GM23338 (cell line): Measurements from ENCODE around the gene MAP6D1. TPM values are rescaled to one million over a fixed set of nuclear protein-coding genes. Genes with fewer than 3 reads are reported as not detected.

ENCODE experiments used
- ATAC-seq: fragments of 200-7000 bp; cut with Tn5 transposase; 3 replicates; pipeline ENCODE4 v1.9.1; 2020
- DNase-seq: peaks from one replicate; pipeline ENCODE4 v3.0.0-alpha.2; 2015; ENCODE audit warnings: low spot score
- H2AFZ ChIP-seq: fragments of 200-600 bp; sonication (generic); 2 replicates; pipeline ENCODE4 v1.8.0; 2016; ENCODE audit warnings: antibody characterized with exemption, mild to moderate bottlenecking, moderate library complexity
- H3F3A ChIP-seq: fragments of 200-600 bp; sonication (generic); replicated peaks from 2 replicates; pipeline ENCODE4 v1.8.0; 2017; ENCODE audit warnings: antibody characterized with exemption, mixed run types, low read depth
- H3K27ac ChIP-seq: fragments of 200-600 bp; sonication (generic); 2 replicates; pipeline ENCODE4 v1.6.1; 2016; ENCODE audit warnings: low read depth
- H3K27me3 ChIP-seq: fragments of 200-600 bp; sonication (generic); 2 replicates; pipeline ENCODE4 v1.8.0; 2016; ENCODE audit warnings: mild to moderate bottlenecking, mixed run types, moderate library complexity; ENCODE audit not compliant: insufficient read depth
- H3K36me3 ChIP-seq: fragments of 200-600 bp; sonication (generic); 2 replicates; pipeline ENCODE4 v1.8.0; 2016; ENCODE audit warnings: mild to moderate bottlenecking; ENCODE audit not compliant: insufficient read depth
- H3K4me1 ChIP-seq: fragments of 200-600 bp; sonication (generic); 2 replicates; pipeline ENCODE4 v1.8.0; 2016; ENCODE audit warnings: mild to moderate bottlenecking, moderate library complexity; ENCODE audit not compliant: insufficient read depth
- H3K4me2 ChIP-seq: fragments of 200-600 bp; sonication (generic); 2 replicates; pipeline ENCODE4 v1.7.1; 2017; ENCODE audit warnings: mixed run types
- H3K4me3 ChIP-seq: fragments of 200-600 bp; sonication (generic); 2 replicates; pipeline ENCODE4 v1.6.1; 2016; ENCODE audit warnings: mixed run types
- H3K79me2 ChIP-seq: fragments of 200-600 bp; sonication (generic); replicated peaks from 2 replicates; pipeline ENCODE4 v1.8.0; 2017; ENCODE audit warnings: mild to moderate bottlenecking; ENCODE audit not compliant: insufficient read depth
- H3K9me2 ChIP-seq: fragments of 200-600 bp; sonication (generic); 2 replicates; pipeline ENCODE4 v1.8.0; 2017; ENCODE audit not compliant: insufficient read depth
- H4K20me1 ChIP-seq: fragments of 200-600 bp; sonication (generic); replicated peaks from 2 replicates; pipeline ENCODE4 v1.8.0; 2017; ENCODE audit warnings: mild to moderate bottlenecking; ENCODE audit not compliant: insufficient read depth
- H3K27ac Mint-ChIP-seq: 2 replicates; pipeline ENCODE4 v1.8.0; 2020; ENCODE audit warnings: inconsistent platforms, mild to moderate bottlenecking, moderate library complexity, mixed read lengths
- H3K27me3 Mint-ChIP-seq: 3 replicates; pipeline ENCODE4 v1.8.0; 2022; ENCODE audit warnings: low read depth, mild to moderate bottlenecking, moderate library complexity, mixed read lengths, inconsistent platforms; ENCODE audit not compliant: insufficient read depth, poor library complexity
- H3K36me3 Mint-ChIP-seq: 3 replicates; pipeline ENCODE4 v1.8.0; 2021; ENCODE audit warnings: low read depth, mild to moderate bottlenecking, inconsistent platforms, moderate library complexity, mixed read lengths
- H3K4me1 Mint-ChIP-seq: 3 replicates; pipeline ENCODE4 v1.8.0; 2020; ENCODE audit warnings: mild to moderate bottlenecking, inconsistent platforms, mixed read lengths
- H3K4me3 Mint-ChIP-seq: 3 replicates; pipeline ENCODE4 v1.8.0; 2021; ENCODE audit warnings: moderate library complexity, mild to moderate bottlenecking, inconsistent platforms, mixed read lengths
- H3K9me3 Mint-ChIP-seq: 3 replicates; pipeline ENCODE4 v1.8.0; 2020; ENCODE audit warnings: moderate library complexity, mild to moderate bottlenecking, inconsistent platforms, mixed read lengths
- CREB1 ChIP-seq: fragments of 250-450 bp; sonication (Bioruptor Pico); IDR thresholded peaks from 2 replicates; pipeline ENCODE4 v1.5.0; 2020; ENCODE audit warnings: low read depth, mild to moderate bottlenecking, moderate library complexity
- EZH2 ChIP-seq: fragments of 200-600 bp; sonication (generic); IDR thresholded peaks from one replicate; pipeline ENCODE4 v1.8.0; 2017; ENCODE audit warnings: antibody characterized with exemption, mild to moderate bottlenecking, low read depth; ENCODE audit not compliant: unreplicated experiment
- EZH2phosphoT487 ChIP-seq: fragments of 200-600 bp; sonication (generic); IDR thresholded peaks from one replicate; pipeline ENCODE4 v1.8.1; 2018; ENCODE audit warnings: antibody characterized with exemption; ENCODE audit not compliant: unreplicated experiment
- JUNB ChIP-seq: IDR thresholded peaks from one replicate; pipeline ENCODE4 v1.6.1; 2016; ENCODE audit warnings: antibody characterized with exemption; ENCODE audit not compliant: unreplicated experiment
- NANOG ChIP-seq: IDR thresholded peaks from 2 replicates; pipeline ENCODE4 v1.6.1; 2016; ENCODE audit warnings: antibody characterized with exemption, borderline replicate concordance
- POLR2AphosphoS5 ChIP-seq: IDR thresholded peaks from 2 replicates; pipeline ENCODE4 v1.6.1; 2016; ENCODE audit warnings: antibody characterized with exemption, low read depth
- STAT1 ChIP-seq: IDR thresholded peaks from one replicate; pipeline ENCODE4 v1.6.1; 2016; ENCODE audit warnings: antibody characterized with exemption; ENCODE audit not compliant: unreplicated experiment
- ZNF114 ChIP-seq: fragments of 250-450 bp; sonication (Bioruptor Pico); IDR thresholded peaks from 2 replicates; pipeline ENCODE4 v1.5.0; 2020; ENCODE audit warnings: mild to moderate bottlenecking, moderate library complexity
- ZNF331 ChIP-seq: fragments of 250-450 bp; sonication (Bioruptor Pico); IDR thresholded peaks from 2 replicates; pipeline ENCODE4 v1.5.0; 2020; ENCODE audit warnings: low read depth, mild to moderate bottlenecking, moderate library complexity
- ZNF462 ChIP-seq: fragments of 250-450 bp; sonication (Bioruptor Pico); IDR thresholded peaks from 2 replicates; pipeline ENCODE4 v1.5.0; 2020; ENCODE audit warnings: mild to moderate bottlenecking, moderate library complexity
- polyA plus RNA-seq: library from polyadenylated mRNA; unstranded; fragments of >200 nt; fragmentation: Nextera tagmentation; extraction: Ambion mirVana; gene quantifications from 2 replicates; pipeline ENCODE4 v1.2.1, GENCODE V29; 2016
- total RNA-seq: library from RNA; depleted of rRNA; stranded (reverse); fragments of >200 nt; shearing (Covaris generic); gene quantifications from 2 replicates; pipeline ENCODE4 v1.2.3, GENCODE V29; 2014
- TF ChIP-seq, protein P1 (sequence below), 2 experiments: fragments of 200-600 bp in 1 of 2; sonication (generic) in 1 of 2; conservative IDR thresholded peaks; 2 replicates each; pipeline versions ENCODE4 v1.5.1 to v1.6.1; 2016 to 2017; ENCODE audit warnings: antibody characterized with exemption in 2 of 2, low read depth in 2 of 2, mild to moderate bottlenecking in 2 of 2, moderate library complexity in 1 of 2
- TF ChIP-seq, protein P2 (sequence below): IDR thresholded peaks from 2 replicates; pipeline ENCODE4 v1.6.1; 2016; ENCODE audit warnings: antibody characterized with exemption
- TF ChIP-seq, protein P3 (sequence below): IDR thresholded peaks from one replicate; pipeline ENCODE4 v1.6.1; 2018; ENCODE audit warnings: antibody characterized with exemption; ENCODE audit not compliant: unreplicated experiment

The MAP6D1 gene
- total and polyA plus RNA-seq, 2 experiments from 2014 or later = 2.6 to 8.2 TPM

GRCh38 chr3:183792976-183793375 lies 32.4 kb downstream of the MAP6D1 start:
- Mint-ChIP-seq H3K27ac (no peak overlapping the region), H3K36me3 (peaks cover 64% of the 10 kb centered on the region), H3K4me1 (no peaks in the 10 kb centered on the region), H3K4me3 (no peak overlapping the region), H3K27me3 (no peaks in the 10 kb centered on the region), H3K9me3 (no peaks in the 10 kb centered on the region)
- H3K79me2 ChIP-seq = peaks cover 10% of the 10 kb centered on the region; the same call in 1 of the 2 replicates
- H3K4me2 ChIP-seq = no peak overlapping the region
- H3K27me3 ChIP-seq = no peaks in the 10 kb centered on the region
- no peaks in the 10 kb centered on the region for H3F3A ChIP-seq
- H3K36me3 ChIP-seq = peaks cover 31% of the 10 kb centered on the region; the same call in 1 of the 2 replicates
- DNase-seq (no peak), ATAC-seq (no peak)
- no peaks in the 10 kb centered on the region for H3K9me2 ChIP-seq
- TF ChIP-seq EZH2 = no peak
- no peak for TF ChIP-seq ZNF331 (CRISPR knock-in tag)
- no peak for TF ChIP-seq JUNB
- TF ChIP-seq EZH2phosphoT487 = no peak
- TF ChIP-seq ZNF462 (CRISPR knock-in tag) = no peak
- TF ChIP-seq STAT1 = no peak
- TF ChIP-seq, protein P1, sequence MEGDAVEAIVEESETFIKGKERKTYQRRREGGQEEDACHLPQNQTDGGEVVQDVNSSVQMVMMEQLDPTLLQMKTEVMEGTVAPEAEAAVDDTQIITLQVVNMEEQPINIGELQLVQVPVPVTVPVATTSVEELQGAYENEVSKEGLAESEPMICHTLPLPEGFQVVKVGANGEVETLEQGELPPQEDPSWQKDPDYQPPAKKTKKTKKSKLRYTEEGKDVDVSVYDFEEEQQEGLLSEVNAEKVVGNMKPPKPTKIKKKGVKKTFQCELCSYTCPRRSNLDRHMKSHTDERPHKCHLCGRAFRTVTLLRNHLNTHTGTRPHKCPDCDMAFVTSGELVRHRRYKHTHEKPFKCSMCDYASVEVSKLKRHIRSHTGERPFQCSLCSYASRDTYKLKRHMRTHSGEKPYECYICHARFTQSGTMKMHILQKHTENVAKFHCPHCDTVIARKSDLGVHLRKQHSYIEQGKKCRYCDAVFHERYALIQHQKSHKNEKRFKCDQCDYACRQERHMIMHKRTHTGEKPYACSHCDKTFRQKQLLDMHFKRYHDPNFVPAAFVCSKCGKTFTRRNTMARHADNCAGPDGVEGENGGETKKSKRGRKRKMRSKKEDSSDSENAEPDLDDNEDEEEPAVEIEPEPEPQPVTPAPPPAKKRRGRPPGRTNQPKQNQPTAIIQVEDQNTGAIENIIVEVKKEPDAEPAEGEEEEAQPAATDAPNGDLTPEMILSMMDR (conservative IDR thresholded peaks at IDR 0.05; ENCODE audit: low read depth in 2 of 2) = no peak
- TF ChIP-seq ZNF114 (CRISPR knock-in tag) = no peak
- TF ChIP-seq NANOG = no peak
- TF ChIP-seq, protein P2, sequence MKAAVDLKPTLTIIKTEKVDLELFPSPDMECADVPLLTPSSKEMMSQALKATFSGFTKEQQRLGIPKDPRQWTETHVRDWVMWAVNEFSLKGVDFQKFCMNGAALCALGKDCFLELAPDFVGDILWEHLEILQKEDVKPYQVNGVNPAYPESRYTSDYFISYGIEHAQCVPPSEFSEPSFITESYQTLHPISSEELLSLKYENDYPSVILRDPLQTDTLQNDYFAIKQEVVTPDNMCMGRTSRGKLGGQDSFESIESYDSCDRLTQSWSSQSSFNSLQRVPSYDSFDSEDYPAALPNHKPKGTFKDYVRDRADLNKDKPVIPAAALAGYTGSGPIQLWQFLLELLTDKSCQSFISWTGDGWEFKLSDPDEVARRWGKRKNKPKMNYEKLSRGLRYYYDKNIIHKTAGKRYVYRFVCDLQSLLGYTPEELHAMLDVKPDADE = no peak
- TF ChIP-seq, protein P3, sequence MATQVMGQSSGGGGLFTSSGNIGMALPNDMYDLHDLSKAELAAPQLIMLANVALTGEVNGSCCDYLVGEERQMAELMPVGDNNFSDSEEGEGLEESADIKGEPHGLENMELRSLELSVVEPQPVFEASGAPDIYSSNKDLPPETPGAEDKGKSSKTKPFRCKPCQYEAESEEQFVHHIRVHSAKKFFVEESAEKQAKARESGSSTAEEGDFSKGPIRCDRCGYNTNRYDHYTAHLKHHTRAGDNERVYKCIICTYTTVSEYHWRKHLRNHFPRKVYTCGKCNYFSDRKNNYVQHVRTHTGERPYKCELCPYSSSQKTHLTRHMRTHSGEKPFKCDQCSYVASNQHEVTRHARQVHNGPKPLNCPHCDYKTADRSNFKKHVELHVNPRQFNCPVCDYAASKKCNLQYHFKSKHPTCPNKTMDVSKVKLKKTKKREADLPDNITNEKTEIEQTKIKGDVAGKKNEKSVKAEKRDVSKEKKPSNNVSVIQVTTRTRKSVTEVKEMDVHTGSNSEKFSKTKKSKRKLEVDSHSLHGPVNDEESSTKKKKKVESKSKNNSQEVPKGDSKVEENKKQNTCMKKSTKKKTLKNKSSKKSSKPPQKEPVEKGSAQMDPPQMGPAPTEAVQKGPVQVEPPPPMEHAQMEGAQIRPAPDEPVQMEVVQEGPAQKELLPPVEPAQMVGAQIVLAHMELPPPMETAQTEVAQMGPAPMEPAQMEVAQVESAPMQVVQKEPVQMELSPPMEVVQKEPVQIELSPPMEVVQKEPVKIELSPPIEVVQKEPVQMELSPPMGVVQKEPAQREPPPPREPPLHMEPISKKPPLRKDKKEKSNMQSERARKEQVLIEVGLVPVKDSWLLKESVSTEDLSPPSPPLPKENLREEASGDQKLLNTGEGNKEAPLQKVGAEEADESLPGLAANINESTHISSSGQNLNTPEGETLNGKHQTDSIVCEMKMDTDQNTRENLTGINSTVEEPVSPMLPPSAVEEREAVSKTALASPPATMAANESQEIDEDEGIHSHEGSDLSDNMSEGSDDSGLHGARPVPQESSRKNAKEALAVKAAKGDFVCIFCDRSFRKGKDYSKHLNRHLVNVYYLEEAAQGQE = no peak
- TF ChIP-seq POLR2AphosphoS5 = no peak
- no peak for TF ChIP-seq CREB1 (CRISPR knock-in tag)
- H4K20me1 ChIP-seq = peaks cover 8% of the 10 kb centered on the region
- no peaks in the 10 kb centered on the region for H3K4me1 ChIP-seq
- no peak overlapping the region for H3K4me3 ChIP-seq
- no peak overlapping the region for H2AFZ ChIP-seq
- H3K27ac ChIP-seq = no peak overlapping the region
